OCI-M2 (cell line): Measurements from ENCODE around the gene C1R.

ENCODE experiments used
- DNase-seq: peaks from one replicate; lab custom pipeline; 2025; ENCODE audit not compliant: unreplicated experiment; lab: John Stamatoyannopoulos, UW

The C1R gene

GRCh38 chr12:7100239-7100638 is 8.0 kb upstream of the C1R start:
- no peak for DNase-seq

- no peak for DNase-seq
Measured at GRCh38 chr12:7099290-7099996, 7.2 kb upstream of the C1R start.

- DNase-seq, result no peak
Measured at GRCh38 chr12:7096979-7097378, 4.7 kb upstream of the C1R start.

GRCh38 chr12:7096006-7096932 is 4.0 kb upstream of the C1R start:
- DNase-seq, result no peak

GRCh38 chr12:7093892-7094291 is 1.6 kb upstream of the C1R start:
- no peak for DNase-seq

DNA sequence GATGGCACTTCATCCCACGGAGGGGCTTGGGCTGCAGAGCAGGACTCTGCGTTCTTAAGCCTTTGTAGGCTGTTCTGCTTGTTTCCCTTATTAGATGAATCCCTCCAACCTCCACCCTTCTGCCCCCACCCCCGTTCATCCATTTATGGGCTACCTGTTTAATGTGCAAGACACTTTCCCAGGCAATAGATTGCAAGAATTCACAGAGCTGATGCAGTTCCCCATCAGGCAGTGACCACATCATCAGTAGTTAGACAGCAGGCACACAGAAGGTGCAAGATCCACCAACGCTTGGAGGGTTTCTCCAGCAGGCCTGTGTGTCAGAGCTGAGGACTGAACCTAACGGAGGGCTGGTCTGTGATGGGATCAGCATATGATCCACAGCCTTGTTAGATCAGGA is 1.2 kb upstream of the C1R start:
- DNase-seq, result no peak

GRCh38 chr12:7092986-7093460 is 778 bp upstream of the C1R start:
- no peak for DNase-seq

GRCh38 chr12:7091660-7092228 is 501 bp downstream of the C1R start:
- DNase-seq, result no peak

GRCh38 chr12:7091171-7091570 is 1.1 kb downstream of the C1R start:
- no peak for DNase-seq

DNA sequence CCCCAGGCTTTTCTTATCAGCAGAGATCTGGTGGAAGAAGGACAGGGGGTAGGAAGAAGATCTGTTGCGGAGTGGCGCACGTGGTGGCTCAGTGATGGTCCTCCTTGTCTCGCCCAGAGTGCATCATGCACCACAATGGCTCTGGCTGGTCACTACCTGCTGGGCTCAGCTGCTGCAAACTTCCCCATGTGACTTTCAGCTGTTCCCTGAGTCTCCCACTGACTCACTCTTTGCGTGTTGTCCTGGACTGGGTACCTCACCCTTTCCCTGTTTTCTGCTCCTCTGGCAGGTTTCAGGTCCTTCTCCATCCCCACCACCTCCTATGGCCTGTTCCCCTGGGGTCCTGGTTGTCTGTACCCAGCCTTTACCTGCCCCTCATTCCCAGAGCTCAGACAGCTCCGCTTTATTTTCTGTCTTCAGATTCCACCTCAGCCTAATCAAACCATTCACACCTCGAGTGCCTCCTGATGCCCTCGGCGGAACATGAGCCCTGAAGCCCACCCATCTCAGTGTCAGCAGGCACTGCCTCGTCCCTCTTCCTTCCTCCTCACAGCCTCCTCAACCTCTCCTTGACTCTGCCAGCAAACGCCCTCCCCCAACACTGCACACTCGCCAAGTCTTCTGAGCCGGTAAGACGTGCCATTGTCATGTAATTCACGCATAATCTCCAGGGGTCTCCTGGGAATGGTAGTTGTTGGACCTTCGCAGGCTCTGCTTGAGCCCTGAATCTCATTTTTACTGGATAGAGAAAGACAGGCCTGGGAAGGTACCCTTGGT is 1.8 kb downstream of the C1R start:
- DNase-seq, result no peak

- no peak for DNase-seq
Measured at GRCh38 chr12:7089196-7089871, 2.9 kb downstream of the C1R start.

DNA sequence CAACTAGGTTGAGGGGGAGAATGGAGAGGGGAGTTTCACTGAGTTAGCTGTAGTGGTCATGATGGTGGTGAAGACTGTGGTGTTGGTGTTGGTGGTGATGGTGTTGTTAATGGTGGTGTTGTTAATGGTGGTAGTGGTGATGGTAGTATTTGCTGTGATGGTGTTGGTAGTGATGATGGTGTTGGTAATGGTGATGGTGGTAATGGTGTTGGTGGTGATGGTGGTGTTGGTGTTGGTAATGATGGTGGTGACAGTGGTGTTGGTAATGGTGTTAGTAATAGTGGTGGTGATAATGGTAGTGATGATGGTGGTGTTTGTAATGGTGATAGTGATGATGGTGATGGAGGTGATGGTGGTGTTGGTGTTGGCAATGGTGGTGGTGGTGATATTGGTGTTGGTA is 9.1 kb downstream of the C1R start:
- no peak for DNase-seq

- DNase-seq, result no peak
Measured at GRCh38 chr12:7081037-7081436, 11.2 kb downstream of the C1R start.

GRCh38 chr12:7079826-7080125 is 12.5 kb downstream of the C1R start:
- no peak for DNase-seq

GRCh38 chr12:7078163-7078562 is 14.1 kb downstream of the C1R start:
- DNase-seq, result no peak

DNA sequence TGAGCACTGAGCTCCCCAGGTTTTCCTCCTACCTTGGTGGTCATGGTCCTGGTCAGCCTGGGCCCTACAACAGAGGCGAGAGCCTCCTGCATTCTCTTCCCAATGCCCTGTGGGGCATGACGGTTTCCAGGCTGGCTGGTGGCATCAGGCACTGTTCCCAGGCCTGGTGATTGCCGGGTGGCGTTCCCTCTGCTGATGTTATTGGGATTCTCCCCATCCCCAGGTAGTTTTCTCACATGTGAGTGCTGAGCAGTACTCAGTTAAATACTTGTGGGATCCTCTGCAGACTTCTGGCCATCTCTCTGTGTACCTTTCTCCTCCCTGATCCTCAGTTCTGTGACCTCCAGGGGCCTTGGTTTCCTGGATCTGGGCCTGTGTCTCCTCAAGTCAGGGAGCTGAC is 15.8 kb downstream of the C1R start:
- DNase-seq, result no peak

GRCh38 chr12:7075939-7076338 is 16.3 kb downstream of the C1R start:
- DNase-seq, result no peak

- no peak for DNase-seq
Measured at GRCh38 chr12:7075518-7075917, 16.7 kb downstream of the C1R start.

GRCh38 chr12:7073946-7074345 is 18.3 kb downstream of the C1R start:
- DNase-seq, result no peak

GRCh38 chr12:7072554-7072953 is 19.7 kb downstream of the C1R start:
- DNase-seq, result no peak

DNA sequence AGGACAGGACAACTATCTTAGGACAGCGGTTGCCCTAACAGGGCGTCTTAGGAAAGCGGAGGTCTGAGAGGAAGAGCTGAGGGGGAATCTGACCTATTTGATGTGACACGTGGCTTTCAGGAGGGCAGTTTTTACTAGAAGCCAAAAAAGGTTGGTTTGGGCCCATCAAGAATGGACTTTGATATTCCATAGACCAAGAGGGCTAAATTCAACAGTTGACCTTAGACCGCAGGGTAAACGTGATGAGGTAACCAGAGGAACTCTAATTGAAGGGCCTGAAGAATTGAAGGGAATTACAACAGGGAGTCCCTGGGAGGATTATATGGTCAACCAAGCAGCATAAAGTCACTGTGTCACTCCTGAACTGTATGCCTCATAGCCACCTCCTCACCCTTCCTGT is 20.2 kb downstream of the C1R start:
- DNase-seq, result no peak
